Upper lobe of left lung (tissue), 6 donors: ENCODE measurements around the gene HEXIM2. TPM values are rescaled to one million over a fixed set of nuclear protein-coding genes. Genes with fewer than 3 reads are reported as not detected.

ENCODE experiments used
- ATAC-seq, 2 donors: fragments of 200-7000 bp; cut with Tn5 transposase; one replicate each; pipeline ENCODE4 v1.9.1; 2022; ENCODE audit warnings: mild to moderate bottlenecking in 2 of 2, moderate library complexity in 2 of 2; ENCODE audit not compliant: low FRiP score in 2 of 2
- DNase-seq, 2 donors: peaks; one replicate each; pipeline ENCODE4 v3.0.0-alpha.2; 2019 to 2020
- H3K27ac ChIP-seq, 4 donors: fragments of 200-600 bp; sonication (generic); one replicate each; pipeline ENCODE4 v1.5.1; 2016 to 2019
- H3K27me3 ChIP-seq, 4 donors: fragments of 200-600 bp; sonication (generic); one replicate each; pipeline ENCODE4 v1.5.1; 2017 to 2019
- H3K36me3 ChIP-seq, 4 donors: fragments of 200-600 bp; sonication (generic); one replicate each; pipeline ENCODE4 v1.5.1; 2016 to 2019
- H3K4me1 ChIP-seq, 4 donors: fragments of 200-600 bp; sonication (generic); one replicate each; pipeline ENCODE4 v1.5.1; 2018 to 2019
- H3K4me3 ChIP-seq, 4 donors: fragments of 200-600 bp; sonication (generic); one replicate each; pipeline ENCODE4 v1.5.1; 2017 to 2019; ENCODE audit warnings: mild to moderate bottlenecking in 2 of 4, moderate library complexity in 1 of 4
- H3K9me3 ChIP-seq, 4 donors: fragments of 200-600 bp; sonication (generic); one replicate each; pipeline ENCODE4 v1.5.1; 2018 to 2019
- EP300 ChIP-seq, 4 donors: sonication (generic); formaldehyde crosslinking; IDR thresholded peaks; one replicate each; pipeline ENCODE4 v1.5.1; 2017; ENCODE audit warnings: antibody characterized with exemption in 4 of 4, control low read depth in 2 of 4
- POLR2A ChIP-seq, 4 donors: fragments of 450-650 bp; IDR thresholded peaks; one replicate each; pipeline ENCODE4 v1.5.1; 2016 to 2017; ENCODE audit warnings: antibody characterized with exemption in 4 of 4, mild to moderate bottlenecking in 2 of 4
- POLR2AphosphoS5 ChIP-seq, 2 donors: sonication (generic); formaldehyde crosslinking; IDR thresholded peaks; one replicate each; pipeline ENCODE4 v1.5.1; 2017; ENCODE audit warnings: antibody characterized with exemption in 2 of 2
- WGBS, 2 donors: methylation state at CpG; one replicate each; pipeline ENCODE4 v1.1.5; 2017 to 2018; 5-methylcytosine and 5-hydroxymethylcytosine counted together
- total RNA-seq, 6 donors: library from RNA; depleted of rRNA in 4 of 6; stranded (reverse); fragments of >200 nt in 4 of 6; gene quantifications; one replicate each; pipeline versions ENCODE4 v1.1.0 to v1.2.1, GENCODE V29; 2016 to 2021
- TF ChIP-seq, protein P1 (sequence below), 6 experiments: fragments of 450-650 bp in 4 of 6; fragments of 200-600 bp in 2 of 6; sonication (generic) in 2 of 6; IDR thresholded peaks; one replicate each; pipeline ENCODE4 v1.5.1; 2016 to 2019; ENCODE audit warnings: antibody characterized with exemption in 6 of 6
- donor health status: DM: no; HTN: no; CAD: no; lungs with moderate emphysema.
- donor health status: DM: no; HTN: yes; CAD: no; lungs with severe emphysema.

Gene HEXIM2
- total RNA-seq, 6 donors from 2014 or later: 4.1 to 14.7 (median 9.3) TPM

- ATAC-seq (peak; percentile 80 to 91), DNase-seq (peak in 1 of 2 donors; percentile 55)
- Histone ChIP-seq H3K4me3 (peak overlapping the region in 2 of 4 donors; percentile 39), H3K36me3 (no peaks in the 10 kb centered on the region), H3K9me3 (no peaks in the 10 kb centered on the region), H3K27ac (peak overlapping the region; percentile 76 to 91 (median 86)), H3K27me3 (no peaks in the 10 kb centered on the region), H3K4me1 (peaks cover 31 to 41% (median 35%) of the 10 kb centered on the region in 4 donors)
- no peak for TF ChIP-seq EP300 (IDR thresholded peaks at IDR 0.05)
- TF ChIP-seq POLR2A (IDR thresholded peaks at IDR 0.05): no peak
- peak in 1 of 2 donors; percentile 26 for TF ChIP-seq POLR2AphosphoS5 (IDR thresholded peaks at IDR 0.05)
- TF ChIP-seq, protein P1, sequence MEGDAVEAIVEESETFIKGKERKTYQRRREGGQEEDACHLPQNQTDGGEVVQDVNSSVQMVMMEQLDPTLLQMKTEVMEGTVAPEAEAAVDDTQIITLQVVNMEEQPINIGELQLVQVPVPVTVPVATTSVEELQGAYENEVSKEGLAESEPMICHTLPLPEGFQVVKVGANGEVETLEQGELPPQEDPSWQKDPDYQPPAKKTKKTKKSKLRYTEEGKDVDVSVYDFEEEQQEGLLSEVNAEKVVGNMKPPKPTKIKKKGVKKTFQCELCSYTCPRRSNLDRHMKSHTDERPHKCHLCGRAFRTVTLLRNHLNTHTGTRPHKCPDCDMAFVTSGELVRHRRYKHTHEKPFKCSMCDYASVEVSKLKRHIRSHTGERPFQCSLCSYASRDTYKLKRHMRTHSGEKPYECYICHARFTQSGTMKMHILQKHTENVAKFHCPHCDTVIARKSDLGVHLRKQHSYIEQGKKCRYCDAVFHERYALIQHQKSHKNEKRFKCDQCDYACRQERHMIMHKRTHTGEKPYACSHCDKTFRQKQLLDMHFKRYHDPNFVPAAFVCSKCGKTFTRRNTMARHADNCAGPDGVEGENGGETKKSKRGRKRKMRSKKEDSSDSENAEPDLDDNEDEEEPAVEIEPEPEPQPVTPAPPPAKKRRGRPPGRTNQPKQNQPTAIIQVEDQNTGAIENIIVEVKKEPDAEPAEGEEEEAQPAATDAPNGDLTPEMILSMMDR (IDR thresholded peaks at IDR 0.05): no peak
- 22 to 30% methylated on average over 3 to 5 of the region's 5 CpGs for WGBS, 2 donors
These were observed 9.3 kb downstream of the HEXIM2 start for GRCh38 chr17:45170931-45171337.

DNA sequence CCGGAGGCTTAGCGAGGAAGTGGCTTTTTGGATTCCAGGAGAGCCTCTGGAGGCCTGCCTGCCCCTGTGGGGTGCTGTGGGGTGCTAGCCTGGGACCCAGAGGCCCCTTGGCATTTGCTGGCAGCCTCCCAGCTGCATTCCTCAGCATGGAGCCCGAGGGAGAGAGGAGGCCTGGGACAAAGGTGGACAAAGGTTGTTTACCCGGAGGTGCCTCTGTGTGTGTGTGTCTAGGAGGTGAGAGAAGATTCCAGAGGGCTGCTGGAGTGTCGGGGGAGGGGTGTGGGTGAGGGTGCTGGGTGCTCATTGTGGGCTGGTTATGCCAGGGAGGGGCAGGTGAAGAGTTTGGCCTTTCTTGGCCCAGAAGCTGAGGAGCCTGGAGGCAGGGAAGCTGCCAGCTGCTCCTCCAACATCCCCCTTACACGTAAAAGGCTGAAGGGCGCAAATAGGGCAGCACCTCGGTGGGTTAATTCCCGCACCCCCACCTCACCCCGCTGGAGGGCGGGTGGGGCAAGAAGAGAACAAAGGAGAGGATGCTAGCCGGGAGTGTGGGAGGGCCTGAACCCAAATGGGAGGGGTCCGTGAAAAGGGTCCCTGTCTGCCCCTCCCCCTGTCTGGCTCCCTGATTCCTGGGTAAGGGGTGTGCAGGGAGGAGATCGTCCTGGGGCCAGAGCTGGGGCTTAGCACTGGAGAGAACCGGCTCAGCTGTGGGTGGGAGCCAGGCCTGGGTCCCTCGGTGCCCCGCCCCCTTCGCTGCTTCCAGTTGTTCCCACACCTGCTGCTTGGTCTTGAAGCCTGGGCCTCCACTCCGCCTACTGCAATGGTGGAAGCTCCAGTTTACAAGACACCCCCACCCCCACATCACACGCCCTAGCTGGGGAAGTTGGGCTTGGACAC, 9.9 kb downstream of the HEXIM2 start:
- H3K4me1 ChIP-seq: peaks cover 37 to 43% (median 40%) of the 10 kb centered on the region in 4 donors
- TF ChIP-seq POLR2A (IDR thresholded peaks at IDR 0.05): no peak
- TF ChIP-seq POLR2AphosphoS5 (IDR thresholded peaks at IDR 0.05): no peak
- no peak for TF ChIP-seq EP300 (IDR thresholded peaks at IDR 0.05)
- TF ChIP-seq, protein P1 (IDR thresholded peaks at IDR 0.05): no peak
- H3K36me3 ChIP-seq: no peaks in the 10 kb centered on the region
- WGBS, 2 donors: 41 to 47% methylated on average over 12 to 20 of the region's 20 CpGs
- peak; percentile 20 to 71 for ATAC-seq
- H3K27ac ChIP-seq: peak overlapping the region; percentile 76 to 91 (median 86)
- no peaks in the 10 kb centered on the region for H3K27me3 ChIP-seq
- DNase-seq: peak in 1 of 2 donors; percentile 43
- peak overlapping the region in 3 of 4 donors; percentile 3 to 39 (median 39) for H3K4me3 ChIP-seq
- no peaks in the 10 kb centered on the region for H3K9me3 ChIP-seq

GRCh38 chr17:45172232-45172540, 10.5 kb downstream of the HEXIM2 start:
- no peaks in the 10 kb centered on the region for H3K36me3 ChIP-seq
- peaks cover 37 to 43% (median 41%) of the 10 kb centered on the region in 4 donors for H3K4me1 ChIP-seq
- ATAC-seq (no peak), DNase-seq (no peak)
- TF ChIP-seq POLR2A (IDR thresholded peaks at IDR 0.05) (no peak), POLR2AphosphoS5 (IDR thresholded peaks at IDR 0.05) (no peak), EP300 (IDR thresholded peaks at IDR 0.05) (no peak)
- TF ChIP-seq, protein P1 (IDR thresholded peaks at IDR 0.05): no peak
- WGBS, 2 donors: 79 to 80% methylated on average over 5 of the region's 5 CpGs
- H3K9me3 ChIP-seq: no peaks in the 10 kb centered on the region
- peak overlapping the region in 3 of 4 donors; percentile 22 to 39 (median 39) for H3K4me3 ChIP-seq
- H3K27me3 ChIP-seq: no peaks in the 10 kb centered on the region
- peak overlapping the region; percentile 76 to 91 (median 86) for H3K27ac ChIP-seq

- no peaks in the 10 kb centered on the region for H3K9me3 ChIP-seq
- 23 to 24% methylated on average over 8 to 10 of the region's 10 CpGs for WGBS, 2 donors
- H3K4me1 ChIP-seq: peaks cover 37 to 43% (median 41%) of the 10 kb centered on the region in 4 donors
- DNase-seq (peak in 1 of 2 donors; percentile 63), ATAC-seq (peak; percentile 64 to 83)
- H3K27me3 ChIP-seq: no peaks in the 10 kb centered on the region
- peak overlapping the region; percentile 76 to 91 (median 86) for H3K27ac ChIP-seq
- H3K36me3 ChIP-seq: no peaks in the 10 kb centered on the region
- H3K4me3 ChIP-seq: peak overlapping the region in 3 of 4 donors; percentile 22 to 39 (median 39)
- no peak for TF ChIP-seq POLR2AphosphoS5 (IDR thresholded peaks at IDR 0.05)
- TF ChIP-seq POLR2A (IDR thresholded peaks at IDR 0.05): peak in 1 of 4 donors; percentile 28
- TF ChIP-seq, protein P1 (IDR thresholded peaks at IDR 0.05): peak in 3 of 6 experiments; percentile 6 to 25 (median 14)
- no peak for TF ChIP-seq EP300 (IDR thresholded peaks at IDR 0.05)
These were observed 11.0 kb downstream of the HEXIM2 start for GRCh38 chr17:45172541-45173286.
